SK-N-SH (cell line): ENCODE data around the gene P2RY6. TPM values are rescaled to one million over a fixed set of nuclear protein-coding genes. Genes with fewer than 3 reads are reported as not detected.

Experiments used
- CTCF ChIA-PET: fragments of 300-600, 350-600 bp; formaldehyde crosslinking; extraction: SDS; loops from one replicate; lab custom pipeline; 2021; lab: Yijun Ruan, JAX
- POLR2A ChIA-PET: fragments of 350-600 bp; sonication (Branson Sonifier 250); formaldehyde crosslinking; extraction: SDS; loops from one replicate; lab custom pipeline; 2020; ENCODE audit warnings: antibody characterized with exemption, inconsistent platforms; lab: Yijun Ruan, JAX
- DNase-seq: peaks from one replicate; pipeline ENCODE4 v3.0.0; 2012
- H2AFZ ChIP-seq: fragments of 200-600 bp; sonication (generic); 2 replicates; pipeline ENCODE4 v1.8.1; 2016; ENCODE audit warnings: antibody characterized with exemption, mild to moderate bottlenecking, low read depth
- H3F3A ChIP-seq: fragments of 200-600 bp; sonication (generic); replicated peaks from 2 replicates; pipeline ENCODE3; 2016; ENCODE audit warnings: antibody characterized with exemption, mild to moderate bottlenecking; ENCODE audit not compliant: insufficient read depth
- H3K27ac ChIP-seq, 2 experiments: fragments of 200-500 bp in 1 of 2; fragments of 200-600 bp in 1 of 2; sonication (Bioruptor generic) in 1 of 2; sonication (generic), shearing (Covaris generic) in 1 of 2; 2 replicates each; pipeline versions ENCODE4 v1.5.1 to v1.6.1; 2014 to 2016; ENCODE audit warnings: low read depth in 2 of 2, inconsistent platforms in 1 of 2, low read length in 1 of 2, mild to moderate bottlenecking in 1 of 2, mixed read lengths in 1 of 2
- H3K27me3 ChIP-seq: fragments of 200-600 bp; sonication (generic), shearing (Covaris generic); 2 replicates; pipeline ENCODE4 v1.6.1; 2016; ENCODE audit warnings: mixed run types; ENCODE audit not compliant: insufficient read depth
- H3K36me3 ChIP-seq, 2 experiments: fragments of 200-500 bp in 1 of 2; fragments of 200-600 bp in 1 of 2; sonication (Bioruptor generic) in 1 of 2; sonication (generic) in 1 of 2; replicated peaks in 1 of 2; 2 replicates each; pipeline versions ENCODE3 to v1.5.1; 2014 to 2016; ENCODE audit warnings: low read length in 1 of 2, mild to moderate bottlenecking in 1 of 2; ENCODE audit not compliant: insufficient read depth in 2 of 2, control insufficient read depth in 1 of 2
- H3K4me1 ChIP-seq, 2 experiments: fragments of 200-500 bp in 1 of 2; fragments of 200-600 bp in 1 of 2; sonication (Bioruptor generic) in 1 of 2; sonication (generic), shearing (Covaris generic) in 1 of 2; 2 replicates each; pipeline versions ENCODE4 v1.5.1 to v1.6.1; 2014 to 2016; ENCODE audit warnings: low read depth in 1 of 2, low read length in 1 of 2, mixed run types in 1 of 2; ENCODE audit not compliant: insufficient read depth in 2 of 2, control insufficient read depth in 1 of 2
- H3K4me2 ChIP-seq: fragments of 200-600 bp; sonication (generic), shearing (Covaris generic); 2 replicates; pipeline ENCODE4 v1.6.1; 2017; ENCODE audit warnings: mixed run types
- H3K4me3 ChIP-seq, 2 experiments: fragments of 200-500 bp in 1 of 2; fragments of 200-600 bp in 1 of 2; sonication (Bioruptor generic) in 1 of 2; sonication (generic), shearing (Covaris generic) in 1 of 2; 2 replicates each; pipeline versions ENCODE4 v1.5.1 to v1.8.1; 2014 to 2016; ENCODE audit warnings: low read depth in 2 of 2, inconsistent platforms in 1 of 2, low read length in 1 of 2, mild to moderate bottlenecking in 1 of 2, mixed read lengths in 1 of 2, moderate library complexity in 1 of 2
- H3K79me2 ChIP-seq: fragments of 200-600 bp; sonication (generic); 2 replicates; pipeline ENCODE4 v1.8.1; 2017; ENCODE audit warnings: mild to moderate bottlenecking; ENCODE audit not compliant: insufficient read depth
- H3K9ac ChIP-seq: fragments of 200-600 bp; sonication (generic); 2 replicates; pipeline ENCODE4 v1.6.1; 2017; ENCODE audit warnings: mixed run types
- H3K9me2 ChIP-seq: fragments of 200-600 bp; sonication (generic); 2 replicates; pipeline ENCODE4 v1.6.1; 2017; ENCODE audit warnings: mixed run types
- H3K9me3 ChIP-seq: fragments of 200-600 bp; sonication (generic); 2 replicates; pipeline ENCODE4 v1.6.1; 2017; ENCODE audit warnings: mixed run types, mild to moderate bottlenecking, moderate library complexity
- H4K20me1 ChIP-seq: fragments of 200-600 bp; sonication (generic); 2 replicates; pipeline ENCODE4 v1.6.1; 2017; ENCODE audit warnings: mild to moderate bottlenecking, mixed run types; ENCODE audit not compliant: insufficient read depth
- FOSL2 ChIP-seq: IDR thresholded peaks from 2 replicates; pipeline ENCODE4 v1.4.0; 2012; ENCODE audit warnings: low read depth, mild to moderate bottlenecking, moderate library complexity, borderline replicate concordance
- FOXJ3 ChIP-seq: sonication (generic); formaldehyde crosslinking; IDR thresholded peaks from 2 replicates; pipeline ENCODE4 v1.5.1; 2020; ENCODE audit warnings: mild to moderate bottlenecking, missing genetic modification reagents
- FOXM1 ChIP-seq: IDR thresholded peaks from 2 replicates; pipeline ENCODE4 v1.4.0; 2012; ENCODE audit warnings: low read depth, mild to moderate bottlenecking
- JUND ChIP-seq: IDR thresholded peaks from 2 replicates; pipeline ENCODE4 v1.4.0; 2012
- MXI1 ChIP-seq: IDR thresholded peaks from 2 replicates; pipeline ENCODE4 v1.6.1; 2012; ENCODE audit warnings: mild to moderate bottlenecking, low read depth, low read length, improper control_type of control experiment
- POLR2AphosphoS5 ChIP-seq: IDR thresholded peaks from 2 replicates; pipeline ENCODE4 v1.6.1; 2012; ENCODE audit warnings: low read depth, low read length
- RAD21 ChIP-seq: IDR thresholded peaks from 2 replicates; pipeline ENCODE4 v1.6.1; 2012; ENCODE audit warnings: mild to moderate bottlenecking, low read length
- RCOR1 ChIP-seq: fragments of 150-350 bp; IDR thresholded peaks from 2 replicates; pipeline ENCODE4 v1.6.1; 2017; ENCODE audit warnings: antibody characterized with exemption, low read length
- RFX5 ChIP-seq: IDR thresholded peaks from 2 replicates; pipeline ENCODE4 v1.6.1; 2012; ENCODE audit warnings: mild to moderate bottlenecking, improper control_type of control experiment, low read length
- SIN3A ChIP-seq: IDR thresholded peaks from 2 replicates; pipeline ENCODE4 v1.6.1; 2012; ENCODE audit warnings: low read depth, mild to moderate bottlenecking, low read length, moderate library complexity, borderline replicate concordance
- SMC3 ChIP-seq: IDR thresholded peaks from 2 replicates; pipeline ENCODE4 v1.6.1; 2012; ENCODE audit warnings: low read depth, low read length, improper control_type of control experiment
- TCF12 ChIP-seq: IDR thresholded peaks from 2 replicates; pipeline ENCODE4 v1.4.0; 2012
- TEAD4 ChIP-seq: IDR thresholded peaks from 2 replicates; pipeline ENCODE4 v1.4.0; 2012; ENCODE audit warnings: mild to moderate bottlenecking, borderline replicate concordance; ENCODE audit not compliant: insufficient read depth
- WGBS: methylation state at CpG from one replicate; pipeline ENCODE4 v1.1.6; 2017; ENCODE audit warnings: low lambda C conversion rate; 5-methylcytosine and 5-hydroxymethylcytosine counted together
- polyA plus RNA-seq, 3 experiments: library from polyadenylated mRNA; depleted of rRNA; stranded (reverse); fragments of >200 nt; gene quantifications; 2 replicates each; pipeline ENCODE4 v1.2.3, GENCODE V29; 2012
- TF ChIP-seq, protein P1 (sequence below): fragments of 150-350 bp; IDR thresholded peaks from 2 replicates; pipeline ENCODE4 v1.6.1; 2016; ENCODE audit warnings: mild to moderate bottlenecking, low read depth, low read length
- TF ChIP-seq, protein P2 (sequence below): IDR thresholded peaks from 2 replicates; pipeline ENCODE4 v1.4.0; 2012; ENCODE audit warnings: low read depth

The P2RY6 gene
- polyA plus RNA-seq, 1 of the 3 experiments (the other 2 are of a cell fraction): 0.15 TPM

DNA sequence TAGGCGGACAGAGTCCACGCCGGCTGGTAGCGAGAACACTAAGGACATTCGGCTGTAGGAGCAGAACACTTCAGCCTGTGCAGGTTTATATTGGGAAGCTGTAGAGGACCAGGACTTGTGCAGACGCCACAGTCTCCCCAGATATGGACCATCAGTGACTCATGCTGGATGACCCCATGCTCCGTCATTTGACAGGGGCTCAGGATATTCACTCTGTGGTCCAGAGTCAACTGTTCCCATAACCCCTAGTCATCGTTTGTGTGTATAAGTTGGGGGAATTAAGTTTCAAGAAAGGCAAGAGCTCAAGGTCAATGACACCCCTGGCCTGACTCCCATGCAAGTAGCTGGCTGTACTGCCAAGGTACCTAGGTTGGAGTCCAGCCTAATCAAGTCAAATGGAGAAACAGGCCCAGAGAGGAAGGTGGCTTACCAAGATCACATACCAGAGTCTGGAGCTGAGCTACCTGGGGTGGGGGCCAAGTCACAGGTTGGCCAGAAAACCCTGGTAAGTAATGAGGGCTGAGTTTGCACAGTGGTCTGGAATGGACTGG, 36.8 kb upstream of the P2RY6 start:
- DNase-seq: no peak
- Histone ChIP-seq H4K20me1 (no peaks in the 10 kb centered on the region), H3K79me2 (no peaks in the 10 kb centered on the region), H3K4me2 (no peak overlapping the region), H3K4me1 (peaks cover 0 to 7% of the 10 kb centered on the region in 2 experiments; a peak in 1 of 4 replicates), H3K4me3 (no peak overlapping the region), H3K9me3 (no peaks in the 10 kb centered on the region), H3K36me3 (no peaks in the 10 kb centered on the region), H3K27me3 (no peaks in the 10 kb centered on the region), H3K27ac (no peak overlapping the region), H3K9ac (no peak overlapping the region), H3F3A (no peaks in the 10 kb centered on the region), H3K9me2 (no peaks in the 10 kb centered on the region), H2AFZ (no peak overlapping the region)
- 79% methylated on average over 7 of the region's 8 CpGs for WGBS
- ChIA-PET POLR2A (no interaction called here), CTCF (interaction anchor here (0.8 to 11.6 kb wide), 9 partner anchors 19 to 404 kb away, joined by 3 to 283 read pairs (median 4); no protein-coding TSS in a partner anchor)
- TF ChIP-seq RFX5: no peak
- TF ChIP-seq RCOR1: no peak
- no peak for TF ChIP-seq MXI1
- TF ChIP-seq JUND: no peak
- no peak for TF ChIP-seq FOSL2
- TF ChIP-seq FOXJ3 (CRISPR knock-in tag): no peak
- TF ChIP-seq SMC3: no peak
- TF ChIP-seq SIN3A: no peak
- no peak for TF ChIP-seq TEAD4
- TF ChIP-seq, protein P1, sequence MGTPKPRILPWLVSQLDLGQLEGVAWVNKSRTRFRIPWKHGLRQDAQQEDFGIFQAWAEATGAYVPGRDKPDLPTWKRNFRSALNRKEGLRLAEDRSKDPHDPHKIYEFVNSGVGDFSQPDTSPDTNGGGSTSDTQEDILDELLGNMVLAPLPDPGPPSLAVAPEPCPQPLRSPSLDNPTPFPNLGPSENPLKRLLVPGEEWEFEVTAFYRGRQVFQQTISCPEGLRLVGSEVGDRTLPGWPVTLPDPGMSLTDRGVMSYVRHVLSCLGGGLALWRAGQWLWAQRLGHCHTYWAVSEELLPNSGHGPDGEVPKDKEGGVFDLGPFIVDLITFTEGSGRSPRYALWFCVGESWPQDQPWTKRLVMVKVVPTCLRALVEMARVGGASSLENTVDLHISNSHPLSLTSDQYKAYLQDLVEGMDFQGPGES: no peak
- no peak for TF ChIP-seq TCF12
- no peak for TF ChIP-seq FOXM1
- TF ChIP-seq POLR2AphosphoS5: no peak

DNA sequence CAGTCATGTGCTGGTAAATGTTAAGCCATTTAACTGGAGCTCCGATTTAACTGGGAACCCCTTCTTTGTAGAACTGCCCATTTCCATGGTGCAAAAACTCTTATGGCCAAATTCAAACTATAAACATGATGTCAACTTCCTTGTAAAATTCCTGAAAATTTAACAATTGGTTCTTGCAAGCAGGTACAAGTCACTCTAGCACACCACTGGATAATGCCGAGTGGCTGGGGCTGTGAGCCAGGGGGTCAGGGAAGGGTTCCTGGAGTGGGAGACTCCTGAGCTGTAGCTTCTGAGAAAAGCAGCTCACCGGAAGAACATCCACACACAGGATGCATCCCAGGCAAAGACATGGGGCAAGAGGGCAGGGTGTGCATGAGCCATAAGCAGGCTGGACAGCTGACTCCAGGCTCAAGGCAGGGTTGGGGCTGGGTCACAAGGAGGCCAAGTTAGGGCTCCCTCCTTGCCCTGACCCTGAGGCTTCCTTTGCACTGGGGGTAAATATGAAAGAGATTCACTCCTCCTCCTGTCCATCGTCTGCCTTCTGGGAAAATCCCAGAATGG, 35.9 kb upstream of the P2RY6 start:
- H3K79me2 ChIP-seq: no peaks in the 10 kb centered on the region
- WGBS: 88% methylated on average over 3 of the region's 4 CpGs
- H3K4me3 ChIP-seq: no peak overlapping the region
- no peaks in the 10 kb centered on the region for H3F3A ChIP-seq
- CTCF ChIA-PET: interaction anchor here (0.6 to 11.6 kb wide), 21 partner anchors 13 to 516 kb away, joined by 3 to 283 read pairs (median 4); partner anchors contain the start of genes P2RY2 and P2RY6
- no peak overlapping the region for H3K4me2 ChIP-seq
- H2AFZ ChIP-seq: no peak overlapping the region
- POLR2A ChIA-PET: no interaction called here
- H4K20me1 ChIP-seq: no peaks in the 10 kb centered on the region
- no peaks in the 10 kb centered on the region for H3K9me3 ChIP-seq
- H3K4me1 ChIP-seq: peaks cover 0 to 7% of the 10 kb centered on the region in 2 experiments; a peak in 1 of 4 replicates
- TF ChIP-seq, protein P2, sequence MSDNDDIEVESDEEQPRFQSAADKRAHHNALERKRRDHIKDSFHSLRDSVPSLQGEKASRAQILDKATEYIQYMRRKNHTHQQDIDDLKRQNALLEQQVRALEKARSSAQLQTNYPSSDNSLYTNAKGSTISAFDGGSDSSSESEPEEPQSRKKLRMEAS: no peak
- TF ChIP-seq RAD21: no peak
- TF ChIP-seq SIN3A: no peak
- H3K27ac ChIP-seq: no peak overlapping the region
- no peak overlapping the region for H3K9ac ChIP-seq
- H3K9me2 ChIP-seq: no peaks in the 10 kb centered on the region
- H3K36me3 ChIP-seq: no peaks in the 10 kb centered on the region
- no peak for DNase-seq
- no peaks in the 10 kb centered on the region for H3K27me3 ChIP-seq
